H1 (cell line): ENCODE data around the gene DCDC1. TPM values are rescaled to one million over a fixed set of nuclear protein-coding genes. Genes with fewer than 3 reads are reported as not detected.

Source experiments
- CTCF ChIA-PET: fragments of 300-600 bp; sonication (Branson Sonifier 250); formaldehyde crosslinking; loops from one replicate; lab custom pipeline; 2021; ENCODE audit not compliant: partially characterized antibody; lab: Charles Lee
- POLR2A ChIA-PET: fragments of 300-600 bp; sonication (Branson Sonifier 250); formaldehyde crosslinking; loops from one replicate; lab custom pipeline; 2021; ENCODE audit warnings: inconsistent platforms; ENCODE audit not compliant: partially characterized antibody; lab: Charles Lee
- DNase-seq, 2 experiments: peaks; one replicate each; pipeline versions ENCODE4 v3.0.0 to v3.0.0-alpha.2; 2010 to 2022; ENCODE audit warnings: low spot score in 2 of 2, low read depth in 1 of 2, mixed read lengths in 1 of 2
- FAIRE-seq: peaks from 2 replicates; lab custom pipeline; 2011; peaks lifted over from hg19 to GRCh38; lab: Jason Lieb, UNC
- H2AFZ ChIP-seq: 2 replicates; pipeline ENCODE4 v1.8.1; 2012; ENCODE audit warnings: low read length, inconsistent platforms
- H2AK5ac ChIP-seq: 2 replicates; pipeline ENCODE4 v1.6.1; 2013; ENCODE audit warnings: low read depth, low read length
- H2BK120ac ChIP-seq: replicated peaks from 2 replicates; pipeline ENCODE3; 2013; ENCODE audit warnings: low read depth, low read length, inconsistent platforms
- H2BK12ac ChIP-seq: 2 replicates; pipeline ENCODE4 v1.6.1; 2013; ENCODE audit warnings: low read depth, low read length
- H2BK15ac ChIP-seq: 2 replicates; pipeline ENCODE4 v1.6.1; 2013; ENCODE audit warnings: low read length
- H2BK20ac ChIP-seq: 2 replicates; pipeline ENCODE4 v1.6.1; 2013; ENCODE audit warnings: low read length
- H2BK5ac ChIP-seq: 2 replicates; pipeline ENCODE4 v1.6.1; 2013; ENCODE audit warnings: low read depth, low read length
- H3K14ac ChIP-seq: 2 replicates; pipeline ENCODE4 v1.6.1; 2013; ENCODE audit warnings: inconsistent platforms; ENCODE audit not compliant: insufficient read length
- H3K18ac ChIP-seq: 2 replicates; pipeline ENCODE4 v1.6.1; 2013; ENCODE audit warnings: low read length; ENCODE audit errors: extremely low read depth
- H3K23ac ChIP-seq: 2 replicates; pipeline ENCODE4 v1.6.1; 2013; ENCODE audit warnings: inconsistent platforms; ENCODE audit not compliant: insufficient read length
- H3K23me2 ChIP-seq: 2 replicates; pipeline ENCODE4 v1.6.1; 2013; ENCODE audit warnings: low read depth, low read length
- H3K27ac ChIP-seq: 2 replicates; pipeline ENCODE4 v1.6.1; 2011; ENCODE audit warnings: low read depth, low read length, inconsistent platforms
- H3K27me3 ChIP-seq, 4 experiments: replicated peaks in 1 of 4; 1 replicate in 1 of 4; 2 replicates in 3 of 4; pipeline versions ENCODE4 v1.6.1 to v1.8.1; 2011 to 2013; ENCODE audit warnings: low read length in 3 of 4, mild to moderate bottlenecking in 3 of 4, inconsistent platforms in 2 of 4, mixed read lengths in 2 of 4, moderate library complexity in 1 of 4; ENCODE audit not compliant: control insufficient read depth in 3 of 4, insufficient read depth in 3 of 4; ENCODE audit errors: extremely low read depth in 1 of 4
- H3K36me3 ChIP-seq, 4 experiments: 2 replicates each; pipeline versions ENCODE4 v1.6.1 to v1.8.1; 2011 to 2013; ENCODE audit warnings: mild to moderate bottlenecking in 4 of 4, low read length in 3 of 4, moderate library complexity in 2 of 4, control low read depth in 1 of 4, inconsistent platforms in 1 of 4; ENCODE audit not compliant: insufficient read depth in 4 of 4, control insufficient read depth in 2 of 4
- H3K4ac ChIP-seq: replicated peaks from 2 replicates; pipeline ENCODE3; 2013; ENCODE audit warnings: low read length, low read depth, mixed read lengths, inconsistent platforms; ENCODE audit not compliant: insufficient read length
- H3K4me1 ChIP-seq, 4 experiments: replicated peaks in 1 of 4; 1 replicate in 1 of 4; 2 replicates in 3 of 4; pipeline versions ENCODE4 v1.6.1 to v1.8.1; 2011 to 2013; ENCODE audit warnings: low read length in 3 of 4, inconsistent platforms in 2 of 4, mixed read lengths in 1 of 4; ENCODE audit not compliant: insufficient read depth in 4 of 4, control insufficient read depth in 3 of 4
- H3K4me2 ChIP-seq, 2 experiments: 2 replicates each; pipeline versions ENCODE4 v1.6.1 to v1.8.1; 2011 to 2013; ENCODE audit warnings: low read depth in 2 of 2, low read length in 2 of 2, control low read depth in 1 of 2, inconsistent platforms in 1 of 2, mild to moderate bottlenecking in 1 of 2; ENCODE audit not compliant: insufficient read depth in 1 of 2
- H3K4me3 ChIP-seq, 4 experiments: fragments of 200-600, 300-600 bp in 1 of 4; sonication (generic), shearing (Covaris generic), sonication (Bioruptor Twin) in 1 of 4; 2 replicates each; pipeline versions ENCODE4 v1.5.1 to v1.8.1; 2011 to 2016; ENCODE audit warnings: low read length in 4 of 4, low read depth in 3 of 4, control low read depth in 2 of 4, inconsistent platforms in 2 of 4, mild to moderate bottlenecking in 2 of 4, mixed read lengths in 1 of 4, moderate library complexity in 1 of 4; ENCODE audit not compliant: insufficient read depth in 2 of 4; ENCODE audit errors: extremely low read depth in 1 of 4
- H3K56ac ChIP-seq: replicated peaks from 2 replicates; pipeline ENCODE3; 2013; ENCODE audit warnings: low read depth, mild to moderate bottlenecking, mixed read lengths, low read length, inconsistent platforms; ENCODE audit not compliant: insufficient read length
- H3K79me1 ChIP-seq: 2 replicates; pipeline ENCODE4 v1.6.1; 2013; ENCODE audit warnings: low read depth, low read length, control low read depth
- H3K79me2 ChIP-seq, 2 experiments: 2 replicates each; pipeline versions ENCODE4 v1.6.1 to v1.8.1; 2012 to 2013; ENCODE audit warnings: low read length in 2 of 2, mild to moderate bottlenecking in 2 of 2, inconsistent platforms in 1 of 2; ENCODE audit not compliant: insufficient read depth in 2 of 2, control insufficient read depth in 1 of 2
- H3K9ac ChIP-seq, 4 experiments: replicated peaks in 1 of 4; 1 replicate in 1 of 4; 2 replicates in 3 of 4; pipeline versions ENCODE4 v1.6.1 to v1.8.1; 2011 to 2013; ENCODE audit warnings: low read depth in 3 of 4, low read length in 3 of 4, control low read depth in 2 of 4, mild to moderate bottlenecking in 2 of 4, moderate library complexity in 2 of 4, inconsistent platforms in 1 of 4; ENCODE audit errors: extremely low read depth in 1 of 4
- H3K9me3 ChIP-seq, 2 experiments: 2 replicates each; pipeline versions ENCODE4 v1.6.1 to v1.8.1; 2012 to 2013; ENCODE audit warnings: mild to moderate bottlenecking in 2 of 2, moderate library complexity in 2 of 2, control low read depth in 1 of 2, inconsistent platforms in 1 of 2, low read depth in 1 of 2, low read length in 1 of 2, mixed read lengths in 1 of 2; ENCODE audit not compliant: insufficient read depth in 2 of 2
- H4K20me1 ChIP-seq, 2 experiments: replicated peaks in 1 of 2; 2 replicates each; pipeline versions ENCODE3 to v1.8.1; 2011 to 2013; ENCODE audit warnings: inconsistent platforms in 2 of 2, low read length in 2 of 2, mild to moderate bottlenecking in 1 of 2; ENCODE audit not compliant: insufficient read depth in 2 of 2, control insufficient read depth in 1 of 2
- H4K5ac ChIP-seq: 2 replicates; pipeline ENCODE4 v1.6.1; 2013; ENCODE audit warnings: low read length, low read depth, mixed read lengths, inconsistent platforms; ENCODE audit not compliant: insufficient read length
- H4K8ac ChIP-seq: 2 replicates; pipeline ENCODE4 v1.8.0; 2013; ENCODE audit warnings: mild to moderate bottlenecking, moderate library complexity, low read length, inconsistent platforms; ENCODE audit not compliant: insufficient read depth; ENCODE audit errors: extremely low read depth
- H4K91ac ChIP-seq: replicated peaks from 2 replicates; pipeline ENCODE3; 2013; ENCODE audit warnings: low read length, mixed read lengths, inconsistent platforms; ENCODE audit not compliant: insufficient read length
- BACH1 ChIP-seq: IDR thresholded peaks from 2 replicates; pipeline ENCODE4 v1.6.1; 2012; ENCODE audit warnings: low read length, improper control_type of control experiment
- CEBPB ChIP-seq: IDR thresholded peaks from 2 replicates; pipeline ENCODE4 v1.6.1; 2012; ENCODE audit warnings: low read depth, low read length
- CHD2 ChIP-seq: IDR thresholded peaks from 2 replicates; pipeline ENCODE4 v1.6.1; 2012; ENCODE audit warnings: low read length, improper control_type of control experiment
- CTBP2 ChIP-seq: IDR thresholded peaks from 2 replicates; pipeline ENCODE4 v1.7.0; 2011; ENCODE audit warnings: borderline replicate concordance, mild to moderate bottlenecking, moderate library complexity, mixed read lengths, low read length; ENCODE audit not compliant: insufficient read depth, insufficient read length
- FOSL1 ChIP-seq: IDR thresholded peaks from 2 replicates; pipeline ENCODE4 v1.6.1; 2011; ENCODE audit warnings: mild to moderate bottlenecking, low read depth, low read length, moderate library complexity; ENCODE audit not compliant: insufficient read depth
- HDAC2 ChIP-seq, 2 experiments: fragments of 300-600 bp in 1 of 2; sonication (generic) in 1 of 2; IDR thresholded peaks; 2 replicates each; pipeline ENCODE4 v1.6.1; 2011 to 2012; ENCODE audit warnings: low read depth in 2 of 2, low read length in 2 of 2, mild to moderate bottlenecking in 2 of 2, moderate library complexity in 2 of 2, borderline replicate concordance in 1 of 2, inconsistent platforms in 1 of 2
- KDM5A ChIP-seq: fragments of 200-600 bp; IDR thresholded peaks from 2 replicates; pipeline ENCODE4 v1.7.1; 2012; ENCODE audit warnings: mild to moderate bottlenecking, low read length, inconsistent platforms, mixed read lengths
- MAFK ChIP-seq: IDR thresholded peaks from 2 replicates; pipeline ENCODE4 v1.6.1; 2012; ENCODE audit warnings: low read depth, mild to moderate bottlenecking, improper control_type of control experiment, low read length
- RAD21 ChIP-seq, 2 experiments: IDR thresholded peaks in 1 of 2; conservative IDR thresholded peaks in 1 of 2; 2 replicates each; pipeline ENCODE4 v1.6.1; 2011; ENCODE audit warnings: low read depth in 2 of 2, low read length in 2 of 2, improper control_type of control experiment in 1 of 2, inconsistent platforms in 1 of 2, mild to moderate bottlenecking in 1 of 2, moderate library complexity in 1 of 2
- RFX5 ChIP-seq: IDR thresholded peaks from 2 replicates; pipeline ENCODE4 v1.6.1; 2011; ENCODE audit warnings: low read depth, low read length, improper control_type of control experiment, borderline replicate concordance
- RXRA ChIP-seq: IDR thresholded peaks from 2 replicates; pipeline ENCODE4 v1.6.1; 2011; ENCODE audit warnings: low read depth, mild to moderate bottlenecking, low read length, moderate library complexity; ENCODE audit not compliant: insufficient read depth
- SIN3A ChIP-seq, 2 experiments: IDR thresholded peaks in 1 of 2; conservative IDR thresholded peaks in 1 of 2; 2 replicates each; pipeline ENCODE4 v1.6.1; 2011 to 2012; ENCODE audit warnings: low read length in 2 of 2, improper control_type of control experiment in 1 of 2, low read depth in 1 of 2, mild to moderate bottlenecking in 1 of 2
- SP2 ChIP-seq: IDR thresholded peaks from 2 replicates; pipeline ENCODE4 v1.6.1; 2012; ENCODE audit warnings: mild to moderate bottlenecking, low read length, inconsistent platforms
- SRF ChIP-seq: IDR thresholded peaks from 2 replicates; pipeline ENCODE4 v1.6.1; 2011; ENCODE audit warnings: mild to moderate bottlenecking, low read depth, low read length, moderate library complexity
- WGBS, 2 experiments: shearing (Covaris generic) in 1 of 2; methylation state at CpG; one replicate each; pipeline versions ENCODE4 v1.1.6 to v1.1.7; 2013 to 2015; ENCODE audit warnings: low lambda C conversion rate in 2 of 2, mixed read lengths in 2 of 2, inconsistent platforms in 1 of 2, low coverage in 1 of 2, missing lambda C conversion rate in 1 of 2; ENCODE audit not compliant: insufficient replicate concordance in 2 of 2, insufficient coverage in 1 of 2, insufficient read length in 1 of 2; ENCODE audit errors: extremely low coverage in 1 of 2, missing lambda C conversion rate in 1 of 2; 5-methylcytosine and 5-hydroxymethylcytosine counted together
- polyA plus RNA-seq, 7 experiments: library from polyadenylated mRNA; depleted of rRNA in 3 of 7; stranded (reverse) in 5 of 7; unstranded in 2 of 7; fragments of >200 nt in 5 of 7; fragments of 200-250 nt in 2 of 7; gene quantifications; 1 replicate in 5 of 7; 2 replicates in 1 of 7; 4 replicates in 1 of 7; pipeline versions ENCODE4 v1.2.1 to v1.2.3, GENCODE V29; 2011 to 2013; ENCODE audit warnings: missing spikeins in 2 of 7, mixed read lengths in 2 of 7
- total RNA-seq: library from RNA; stranded (reverse); fragmentation: NEBNext Ultra II Directional; extraction: Animal tissue kit (Norgen Biotek cat#: 25700); gene quantifications from 2 replicates; pipeline ENCODE4 v1.2.1, GENCODE V29; 2021

The DCDC1 gene
- total and polyA plus RNA-seq, 2 of the 8 experiments (the other 6 are each of a cell fraction or from before 2014, with no cell fraction given): 0.15 to 0.56 TPM

GRCh38 chr11:30815619-30816018 lies 553.9 kb downstream of the DCDC1 start:
- ChIA-PET POLR2A (no interaction called here), CTCF (no interaction called here)
- WGBS, 2 experiments: 91% methylated on average over 4 of the region's 4 CpGs; no CpG with 5 or more reads in 1 of the 2 experiments
- Histone ChIP-seq H3K79me1 (no peaks in the 10 kb centered on the region), H3K79me2 (no peaks in the 10 kb centered on the region), H3K23me2 (no peaks in the 10 kb centered on the region; the same call in 1 of the 2 replicates), H3K23ac (no peak overlapping the region), H3K14ac (no peak overlapping the region), H2BK5ac (no peak overlapping the region), H3K36me3 (no peaks in the 10 kb centered on the region), H2BK20ac (no peak overlapping the region), H2AK5ac (no peak overlapping the region), H2BK12ac (no peak overlapping the region), H3K4me2 (no peak overlapping the region), H3K18ac (no peak overlapping the region), H3K4me3 (no peak overlapping the region), H4K91ac (no peak overlapping the region), H4K5ac (no peak overlapping the region), H3K4me1 (no peaks in the 10 kb centered on the region), H3K27ac (no peak overlapping the region), H3K9me3 (no peaks in the 10 kb centered on the region), H2AFZ (no peak overlapping the region), H3K4ac (no peak overlapping the region), H3K56ac (no peak overlapping the region), H4K20me1 (no peaks in the 10 kb centered on the region), H4K8ac (no peak overlapping the region), H3K27me3 (no peaks in the 10 kb centered on the region; a peak in 1 of 7 replicates), H2BK120ac (no peak overlapping the region), H3K9ac (no peak overlapping the region), H2BK15ac (no peak overlapping the region)
- FAIRE-seq (no peak), DNase-seq (no peak)
- TF ChIP-seq CTBP2 (no peak), HDAC2 (IDR thresholded peaks at IDR 0.05; ENCODE audit: borderline replicate concordance in 1 of 2, low read depth in 2 of 2, low read length in 2 of 2) (no peak), SP2 (no peak), CEBPB (no peak), RFX5 (no peak), KDM5A (no peak), RXRA (no peak), SIN3A (conservative IDR thresholded peaks at IDR 0.05 in 1 of 2, IDR thresholded peaks at IDR 0.05 in 1 of 2; ENCODE audit: low read depth in 1 of 2, low read length in 2 of 2) (no peak), CHD2 (no peak), FOSL1 (no peak), BACH1 (no peak), RAD21 (IDR thresholded peaks at IDR 0.05 in 1 of 2, conservative IDR thresholded peaks at IDR 0.05 in 1 of 2; ENCODE audit: low read depth in 2 of 2, low read length in 2 of 2) (no peak), SRF (no peak), MAFK (no peak)
